Measurements from ENCODE around the gene EPHB1.

Gene EPHB1

GRCh38 chr3:135175728-135176277, 380.7 kb downstream of the EPHB1 start:
- TF ChIP-seq ZFX (IDR thresholded peaks at IDR 0.05): no peak
- no peak for TF ChIP-seq CTCF (conservative IDR thresholded peaks at IDR 0.05)
- no peak overlapping the region for H3K27ac ChIP-seq

- H3K27ac ChIP-seq: no peak overlapping the region
- TF ChIP-seq ZFX (IDR thresholded peaks at IDR 0.05) (no peak), CTCF (conservative IDR thresholded peaks at IDR 0.05) (no peak)
Observed at GRCh38 chr3:135176881-135177280, 381.8 kb downstream of the EPHB1 start.

DNA sequence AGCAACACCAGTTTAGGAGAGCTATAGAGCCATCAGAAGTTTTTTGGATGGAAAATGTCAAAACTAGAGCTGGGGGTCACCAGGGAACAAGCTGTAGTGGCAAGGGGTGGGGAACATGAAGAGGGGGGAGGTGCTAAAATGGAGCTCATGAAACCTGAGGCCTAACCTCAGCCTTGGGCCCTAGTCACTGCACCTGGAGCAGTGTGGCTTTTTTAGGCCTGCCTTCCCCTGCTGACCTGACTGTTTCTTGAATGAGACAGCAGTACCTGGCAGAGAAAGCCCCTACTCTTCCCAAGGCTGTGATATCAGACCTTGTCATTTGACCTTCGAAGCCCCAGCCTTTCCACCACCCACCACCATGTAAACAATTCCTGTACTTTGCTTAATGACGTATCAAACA, 383.5 kb downstream of the EPHB1 start:
- no peak overlapping the region for H3K27ac ChIP-seq
- TF ChIP-seq CTCF (conservative IDR thresholded peaks at IDR 0.05): no peak
- TF ChIP-seq ZFX (IDR thresholded peaks at IDR 0.05): no peak

- no peak overlapping the region for H3K27ac ChIP-seq
- no peak for TF ChIP-seq CTCF (conservative IDR thresholded peaks at IDR 0.05)
- no peak for TF ChIP-seq ZFX (IDR thresholded peaks at IDR 0.05)
Observed at GRCh38 chr3:135181408-135181807, 386.3 kb downstream of the EPHB1 start.

GRCh38 chr3:135182364-135182998, 387.4 kb downstream of the EPHB1 start:
- TF ChIP-seq ZFX (IDR thresholded peaks at IDR 0.05): no peak
- no peak for TF ChIP-seq CTCF (conservative IDR thresholded peaks at IDR 0.05)

DNA sequence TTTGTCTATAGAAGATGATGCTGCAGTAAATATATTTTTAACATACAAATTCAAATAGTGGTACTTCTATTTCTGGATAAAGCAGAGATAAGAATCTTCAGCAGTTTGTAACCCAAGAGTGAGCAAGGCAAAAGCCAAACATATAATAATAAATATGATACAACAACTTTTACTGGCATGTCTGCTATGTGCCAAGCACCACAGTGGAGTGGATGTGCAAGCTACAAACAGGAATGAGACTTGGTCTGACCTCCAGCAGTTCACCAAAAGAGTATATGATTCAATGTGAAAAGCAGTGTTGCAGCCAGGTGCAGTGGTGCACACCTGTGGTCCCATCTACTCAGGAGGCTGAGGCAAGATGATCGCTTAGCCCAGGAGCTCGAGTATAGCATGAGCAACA, 395.6 kb downstream of the EPHB1 start:
- H3K27ac ChIP-seq: no peak overlapping the region

More at GRCh38 chr3:135182364-135182998, 387.4 kb downstream of the EPHB1 start:
- no peak overlapping the region for H3K27ac ChIP-seq

More for the DNA sequence above, 395.6 kb downstream of the EPHB1 start:
- TF ChIP-seq CTCF (conservative IDR thresholded peaks at IDR 0.05) (no peak), ZFX (IDR thresholded peaks at IDR 0.05) (no peak)

All from C4-2B (cell line).